HEK293T (cell line): Measurements from ENCODE around the gene NPPC.

ENCODE experiments used
- ARNT ChIP-seq: fragments of 450-650 bp; IDR thresholded peaks from 2 replicates; pipeline ENCODE4 v1.6.1; 2017; ENCODE audit warnings: mild to moderate bottlenecking
- CTBP1 ChIP-seq: fragments of 450-650 bp; IDR thresholded peaks from 2 replicates; pipeline ENCODE4 v1.6.1; 2016; ENCODE audit warnings: borderline replicate concordance
- ELF4 ChIP-seq: fragments of 450-650 bp; IDR thresholded peaks from 2 replicates; pipeline ENCODE4 v1.6.1; 2017; ENCODE audit warnings: antibody characterized with exemption
- FOXA1 ChIP-seq: fragments of 450-650 bp; IDR thresholded peaks from 2 replicates; pipeline ENCODE4 v1.6.1; 2016; ENCODE audit warnings: mild to moderate bottlenecking
- FOXK2 ChIP-seq: fragments of 450-650 bp; IDR thresholded peaks from 2 replicates; pipeline ENCODE4 v1.6.1; 2016; ENCODE audit warnings: mild to moderate bottlenecking
- FOXM1 ChIP-seq: fragments of 450-650 bp; IDR thresholded peaks from 2 replicates; pipeline ENCODE4 v1.6.1; 2017; ENCODE audit warnings: mild to moderate bottlenecking, borderline replicate concordance
- L3MBTL2 ChIP-seq: fragments of 450-650 bp; conservative IDR thresholded peaks from 2 replicates; pipeline ENCODE4 v1.6.1; 2016; ENCODE audit warnings: mild to moderate bottlenecking
- LEF1 ChIP-seq: fragments of 450-650 bp; IDR thresholded peaks from 2 replicates; pipeline ENCODE4 v1.6.1; 2017; ENCODE audit warnings: mild to moderate bottlenecking, borderline replicate concordance
- NFRKB ChIP-seq: fragments of 450-650 bp; IDR thresholded peaks from 2 replicates; pipeline ENCODE4 v1.6.1; 2016; ENCODE audit warnings: mild to moderate bottlenecking, moderate library complexity
- SP1 ChIP-seq: fragments of 450-650 bp; IDR thresholded peaks from 2 replicates; pipeline ENCODE4 v1.6.1; 2017
- SUZ12 ChIP-seq: fragments of 450-650 bp; IDR thresholded peaks from 2 replicates; pipeline ENCODE4 v1.6.1; 2016; ENCODE audit warnings: mild to moderate bottlenecking
- TARDBP ChIP-seq: fragments of 450-650 bp; IDR thresholded peaks from 2 replicates; pipeline ENCODE4 v1.6.1; 2016
- ZNF384 ChIP-seq: fragments of 450-650 bp; IDR thresholded peaks from 2 replicates; pipeline ENCODE4 v1.6.1; 2016
- TF ChIP-seq, protein P1 (sequence below): fragments of 450-650 bp; IDR thresholded peaks from 2 replicates; pipeline ENCODE4 v1.6.1; 2016

GRCh38 chr2:231920795-231921194, 5.4 kb downstream of the NPPC start:
- no peak for TF ChIP-seq FOXM1
- no peak for TF ChIP-seq ZNF384
- no peak for TF ChIP-seq ELF4
- no peak for TF ChIP-seq FOXK2
- TF ChIP-seq CTBP1 = no peak
- TF ChIP-seq SUZ12 = no peak
- no peak for TF ChIP-seq FOXA1
- no peak for TF ChIP-seq SP1
- no peak for TF ChIP-seq NFRKB
- no peak for TF ChIP-seq L3MBTL2
- TF ChIP-seq TARDBP = no peak
- TF ChIP-seq LEF1 = no peak
- TF ChIP-seq ARNT = no peak
- TF ChIP-seq, protein P1, sequence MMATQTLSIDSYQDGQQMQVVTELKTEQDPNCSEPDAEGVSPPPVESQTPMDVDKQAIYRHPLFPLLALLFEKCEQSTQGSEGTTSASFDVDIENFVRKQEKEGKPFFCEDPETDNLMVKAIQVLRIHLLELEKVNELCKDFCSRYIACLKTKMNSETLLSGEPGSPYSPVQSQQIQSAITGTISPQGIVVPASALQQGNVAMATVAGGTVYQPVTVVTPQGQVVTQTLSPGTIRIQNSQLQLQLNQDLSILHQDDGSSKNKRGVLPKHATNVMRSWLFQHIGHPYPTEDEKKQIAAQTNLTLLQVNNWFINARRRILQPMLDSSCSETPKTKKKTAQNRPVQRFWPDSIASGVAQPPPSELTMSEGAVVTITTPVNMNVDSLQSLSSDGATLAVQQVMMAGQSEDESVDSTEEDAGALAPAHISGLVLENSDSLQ = no peak
